ENCODE measurements around the gene TCF12. TPM values are rescaled to one million over a fixed set of nuclear protein-coding genes. Genes with fewer than 3 reads are reported as not detected.

TCF12 gene
- polyA plus RNA-seq, 3 donors: 15.8 to 52.5 (median 27.6) TPM

- H3K79me2 ChIP-seq (ENCODE audit: insufficient read depth, low read length): peaks cover 16% of the 10 kb centered on the region
- H3K27me3 ChIP-seq (ENCODE audit: control insufficient read depth in 2 of 2, insufficient read depth in 2 of 2, low read length in 2 of 2): no peaks in the 10 kb centered on the region
- peaks cover 25% of the 10 kb centered on the region for H3K4me1 Mint-ChIP-seq
- intact Hi-C loops (cut with micrococcal nuclease): no loop called here
- no peak overlapping the region for H3K4me3 ChIP-seq (replicated peaks in 1 of 3; ENCODE audit: low read depth in 2 of 3, low read length in 3 of 3)
- H3K9me3 Mint-ChIP-seq: no peaks in the 10 kb centered on the region
- H3K4me2 ChIP-seq (replicated peaks; ENCODE audit: extremely low read depth, low read length, poor library complexity, severe bottlenecking): no peak overlapping the region
- DNase-seq: no peak
- H3K36me3 ChIP-seq (replicated peaks in 1 of 2; ENCODE audit: control insufficient read depth in 1 of 2, insufficient read depth in 2 of 2, low read length in 2 of 2): no peaks in the 10 kb centered on the region
- H4K20me1 ChIP-seq (ENCODE audit: insufficient read depth, low read length): peaks cover 50% of the 10 kb centered on the region
- H3K9ac ChIP-seq (ENCODE audit: insufficient read depth, low read length, poor library complexity, severe bottlenecking): no peak overlapping the region
- H3K27ac Mint-ChIP-seq: no peak overlapping the region
- H3K36me3 Mint-ChIP-seq: no peaks in the 10 kb centered on the region
- H3K4me3 Mint-ChIP-seq: no peak overlapping the region
- no CpG with 5 or more reads among the region's 2 CpGs for WGBS (ENCODE audit: insufficient coverage)
- no peak for TF ChIP-seq CTCF (IDR thresholded peaks at IDR 0.05)
- no peaks in the 10 kb centered on the region for H3K9me3 ChIP-seq (replicated peaks in 1 of 2; ENCODE audit: control insufficient read depth in 1 of 2, insufficient read depth in 1 of 2, low read length in 2 of 2)
- no peaks in the 10 kb centered on the region for H3K27me3 Mint-ChIP-seq (ENCODE audit: low read depth in 3 of 3)
- peaks cover 0 to 6% of the 10 kb centered on the region in 2 donors for H3K4me1 ChIP-seq (ENCODE audit: control insufficient read depth in 1 of 2, insufficient read depth in 2 of 2, low read length in 2 of 2)
- H2AFZ ChIP-seq (ENCODE audit: insufficient read depth, low read depth, low read length, poor library complexity, severe bottlenecking): no peak overlapping the region
- H3K27ac ChIP-seq (ENCODE audit: low read depth in 1 of 2, low read length in 2 of 2): no peak overlapping the region
Observed at GRCh38 chr15:57220205-57220604, 301.8 kb downstream of the TCF12 start.

- DNase-seq: no peak
- no peak overlapping the region for H3K4me3 ChIP-seq (replicated peaks in 1 of 3; ENCODE audit: low read depth in 2 of 3, low read length in 3 of 3)
- Mint-ChIP-seq H3K4me3 (no peak overlapping the region), H3K9me3 (no peaks in the 10 kb centered on the region), H3K4me1 (peaks cover 25% of the 10 kb centered on the region), H3K27me3 (ENCODE audit: low read depth in 3 of 3) (no peaks in the 10 kb centered on the region), H3K36me3 (no peaks in the 10 kb centered on the region), H3K27ac (peak overlapping the region in 1 of 7 donors; percentile 42)
- H3K79me2 ChIP-seq (ENCODE audit: insufficient read depth, low read length): peaks cover 16% of the 10 kb centered on the region
- H4K20me1 ChIP-seq (ENCODE audit: insufficient read depth, low read length): peaks cover 41% of the 10 kb centered on the region
- intact Hi-C loops (cut with micrococcal nuclease): no loop called here
- no peak overlapping the region for H3K27ac ChIP-seq (ENCODE audit: low read depth in 1 of 2, low read length in 2 of 2)
- H3K9me3 ChIP-seq (replicated peaks in 1 of 2; ENCODE audit: control insufficient read depth in 1 of 2, insufficient read depth in 1 of 2, low read length in 2 of 2): no peaks in the 10 kb centered on the region
- H3K4me1 ChIP-seq (ENCODE audit: control insufficient read depth in 1 of 2, insufficient read depth in 2 of 2, low read length in 2 of 2): peaks cover 0 to 6% of the 10 kb centered on the region in 2 donors
- H2AFZ ChIP-seq (ENCODE audit: insufficient read depth, low read depth, low read length, poor library complexity, severe bottlenecking): no peak overlapping the region
- TF ChIP-seq CTCF (IDR thresholded peaks at IDR 0.05): no peak
- H3K9ac ChIP-seq (ENCODE audit: insufficient read depth, low read length, poor library complexity, severe bottlenecking): no peak overlapping the region
- no peak overlapping the region for H3K4me2 ChIP-seq (replicated peaks; ENCODE audit: extremely low read depth, low read length, poor library complexity, severe bottlenecking)
- no peaks in the 10 kb centered on the region for H3K36me3 ChIP-seq (replicated peaks in 1 of 2; ENCODE audit: control insufficient read depth in 1 of 2, insufficient read depth in 2 of 2, low read length in 2 of 2)
- no CpG with 5 or more reads among the region's 1 CpG for WGBS (ENCODE audit: insufficient coverage)
- no peaks in the 10 kb centered on the region for H3K27me3 ChIP-seq (ENCODE audit: control insufficient read depth in 2 of 2, insufficient read depth in 2 of 2, low read length in 2 of 2)
Observed at GRCh38 chr15:57221134-57221533, 302.7 kb downstream of the TCF12 start.

All from CD14-positive monocyte (primary cell).